H1 (cell line): ENCODE measurements around the gene LEKR1.

ENCODE experiments used
- ATF3 ChIP-seq: IDR thresholded peaks from 2 replicates; pipeline ENCODE4 v1.6.1; 2011; ENCODE audit warnings: low read depth, mild to moderate bottlenecking, low read length; ENCODE audit not compliant: insufficient read depth
- CTCF ChIP-seq, 3 experiments: IDR thresholded peaks; 1 replicate in 2 of 3; 2 replicates in 1 of 3; pipeline versions ENCODE4 v1.5.1 to v1.6.1; 2011; ENCODE audit warnings: low read length in 3 of 3, mild to moderate bottlenecking in 3 of 3, inconsistent platforms in 2 of 3, low read depth in 1 of 3, moderate library complexity in 1 of 3; ENCODE audit not compliant: insufficient read depth in 1 of 3; ENCODE audit errors: control extremely low read depth in 1 of 3
- GABPA ChIP-seq: IDR thresholded peaks from 2 replicates; pipeline ENCODE4 v1.6.1; 2011; ENCODE audit warnings: mild to moderate bottlenecking, low read length, moderate library complexity, borderline replicate concordance; ENCODE audit not compliant: insufficient read depth
- MAFK ChIP-seq: IDR thresholded peaks from 2 replicates; pipeline ENCODE4 v1.6.1; 2012; ENCODE audit warnings: low read depth, mild to moderate bottlenecking, improper control_type of control experiment, low read length
- POLR2A ChIP-seq, 2 experiments: IDR thresholded peaks; 1 replicate in 1 of 2; 2 replicates in 1 of 2; pipeline ENCODE4 v1.6.1; 2011; ENCODE audit warnings: low read depth in 2 of 2, low read length in 2 of 2, mild to moderate bottlenecking in 2 of 2; ENCODE audit errors: control extremely low read depth in 1 of 2
- POLR2AphosphoS5 ChIP-seq: IDR thresholded peaks from 2 replicates; pipeline ENCODE4 v1.6.1; 2011; ENCODE audit warnings: low read depth, low read length
- RAD21 ChIP-seq, 2 experiments: IDR thresholded peaks in 1 of 2; conservative IDR thresholded peaks in 1 of 2; 2 replicates each; pipeline ENCODE4 v1.6.1; 2011; ENCODE audit warnings: low read depth in 2 of 2, low read length in 2 of 2, improper control_type of control experiment in 1 of 2, inconsistent platforms in 1 of 2, mild to moderate bottlenecking in 1 of 2, moderate library complexity in 1 of 2
- SRF ChIP-seq: IDR thresholded peaks from 2 replicates; pipeline ENCODE4 v1.6.1; 2011; ENCODE audit warnings: mild to moderate bottlenecking, low read depth, low read length, moderate library complexity
- TAF1 ChIP-seq: IDR thresholded peaks from 2 replicates; pipeline ENCODE4 v1.6.1; 2011; ENCODE audit warnings: mild to moderate bottlenecking, low read depth, low read length
- ZNF274 ChIP-seq: IDR thresholded peaks from 2 replicates; pipeline ENCODE4 v1.7.0; 2012; ENCODE audit warnings: low read length, borderline replicate concordance; ENCODE audit errors: extremely low read depth
- TF ChIP-seq, protein P1 (sequence below): IDR thresholded peaks from 2 replicates; pipeline ENCODE4 v1.6.1; 2011; ENCODE audit warnings: low read length, improper control_type of control experiment

- TF ChIP-seq RAD21 (IDR thresholded peaks at IDR 0.05 in 1 of 2, conservative IDR thresholded peaks at IDR 0.05 in 1 of 2; ENCODE audit: low read depth in 2 of 2, low read length in 2 of 2), result no peak
- TF ChIP-seq POLR2AphosphoS5, result no peak
- TF ChIP-seq GABPA, result no peak
- no peak for TF ChIP-seq SRF
- TF ChIP-seq POLR2A (IDR thresholded peaks at IDR 0.05; ENCODE audit: control extremely low read depth in 1 of 2, low read depth in 2 of 2, low read length in 2 of 2), result no peak
- no peak for TF ChIP-seq CTCF (IDR thresholded peaks at IDR 0.05; ENCODE audit: control extremely low read depth in 1 of 3, insufficient read depth in 1 of 3, low read depth in 1 of 3, low read length in 3 of 3)
- TF ChIP-seq, protein P1, sequence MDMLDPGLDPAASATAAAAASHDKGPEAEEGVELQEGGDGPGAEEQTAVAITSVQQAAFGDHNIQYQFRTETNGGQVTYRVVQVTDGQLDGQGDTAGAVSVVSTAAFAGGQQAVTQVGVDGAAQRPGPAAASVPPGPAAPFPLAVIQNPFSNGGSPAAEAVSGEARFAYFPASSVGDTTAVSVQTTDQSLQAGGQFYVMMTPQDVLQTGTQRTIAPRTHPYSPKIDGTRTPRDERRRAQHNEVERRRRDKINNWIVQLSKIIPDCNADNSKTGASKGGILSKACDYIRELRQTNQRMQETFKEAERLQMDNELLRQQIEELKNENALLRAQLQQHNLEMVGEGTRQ, result no peak
- no peak for TF ChIP-seq ZNF274
- TF ChIP-seq MAFK, result no peak
- TF ChIP-seq TAF1, result no peak
- TF ChIP-seq ATF3, result no peak
Observed at GRCh38 chr3:156837115-156837514, 11.0 kb downstream of the LEKR1 start.
